ENCODE data around the gene SPANXA2. TPM values are rescaled to one million over a fixed set of nuclear protein-coding genes. Genes with fewer than 3 reads are reported as not detected.

The SPANXA2 gene
- not detected in 2 replicates for total RNA-seq

GRCh38 chrX:141589408-141589807 is at the start of gene SPANXA2:
SPANXA2 (plus strand) TSS chrX:141589708; CDS start chrX:141589768, 60 bp downstream.

GRCh38 chrX:141584638-141585037 is 4.9 kb upstream of the SPANXA2 start, which contains the start of gene SPANXA1:
SPANXA1 (minus strand) TSS chrX:141584738; CDS start chrX:141584678, 60 bp downstream.

Other genes with a start within 250 kb of the SPANXA2 start
- gene SPANXA1, start 5.0 kb upstream of the SPANXA2 start, total RNA-seq: not detected in 2 replicates
- gene SPANXD, start 109.0 kb downstream of the SPANXA2 start, total RNA-seq: not detected in 2 replicates
- not detected in 2 replicates for gene MAGEC3, start 248.6 kb downstream of the SPANXA2 start, total RNA-seq